Measurements from ENCODE around the gene SEPTIN12.

Gene SEPTIN12

GRCh38 chr16:4795181-4795827 is 7.2 kb upstream of the SEPTIN12 start, which contains the start of gene SMIM22:
TSS of gene SMIM22 (plus strand) at chr16:4795369. CDS start at chr16:4795735, 366 bp downstream.
- DNase-seq (ENCODE audit: low read depth) = no peak
- H3K4me3 ChIP-seq (ENCODE audit: low read depth, low read length) = no peak within 1 kb of the TSS
- no peak for TF ChIP-seq CTCF (IDR thresholded peaks at IDR 0.05; ENCODE audit: insufficient read depth, low read depth, low read length, missing control alignments)

GRCh38 chr16:4792951-4793513 is 4.9 kb upstream of the SEPTIN12 start:
- no peak for DNase-seq (ENCODE audit: low read depth)
- H3K4me3 ChIP-seq (ENCODE audit: low read depth, low read length) = no peak overlapping the region
- TF ChIP-seq CTCF (IDR thresholded peaks at IDR 0.05; ENCODE audit: insufficient read depth, low read depth, low read length, missing control alignments) = no peak

GRCh38 chr16:4790871-4791270 is 2.7 kb upstream of the SEPTIN12 start:
- H3K4me3 ChIP-seq (ENCODE audit: low read depth, low read length) = no peak overlapping the region
- no peak for DNase-seq (ENCODE audit: low read depth)
- TF ChIP-seq CTCF (IDR thresholded peaks at IDR 0.05; ENCODE audit: insufficient read depth, low read depth, low read length, missing control alignments) = no peak

- no peak overlapping the region for H3K4me3 ChIP-seq (ENCODE audit: low read depth, low read length)
- DNase-seq (ENCODE audit: low read depth) = no peak
- TF ChIP-seq CTCF (IDR thresholded peaks at IDR 0.05; ENCODE audit: insufficient read depth, low read depth, low read length, missing control alignments) = no peak
Observed at GRCh38 chr16:4790261-4790660, 2.1 kb upstream of the SEPTIN12 start.

GRCh38 chr16:4788910-4789309 is 765 bp upstream of the SEPTIN12 start:
- no peak overlapping the region for H3K4me3 ChIP-seq (ENCODE audit: low read depth, low read length)
- no peak for DNase-seq (ENCODE audit: low read depth)
- TF ChIP-seq CTCF (IDR thresholded peaks at IDR 0.05; ENCODE audit: insufficient read depth, low read depth, low read length, missing control alignments) = no peak

GRCh38 chr16:4788489-4788889 is 344 bp upstream of the SEPTIN12 start:
- no peak for TF ChIP-seq CTCF (IDR thresholded peaks at IDR 0.05; ENCODE audit: insufficient read depth, low read depth, low read length, missing control alignments)
- no peak overlapping the region for H3K4me3 ChIP-seq (ENCODE audit: low read depth, low read length)
- DNase-seq (ENCODE audit: low read depth) = no peak

GRCh38 chr16:4787068-4787467 is 1.1 kb downstream of the SEPTIN12 start:
- no peak overlapping the region for H3K4me3 ChIP-seq (ENCODE audit: low read depth, low read length)
- no peak for DNase-seq (ENCODE audit: low read depth)
- no peak for TF ChIP-seq CTCF (IDR thresholded peaks at IDR 0.05; ENCODE audit: insufficient read depth, low read depth, low read length, missing control alignments)
